GM19035 (cell line): ENCODE results near the gene CCL4.
"Not testable (repeated sequence)": the region's sequence is repeated elsewhere in the genome, so short reads cannot be mapped to it uniquely, and the experiment has no call there.

Experiments
- ATAC-seq: cut with Tn5 transposase; IDR thresholded peaks from one replicate; pipeline ENCODE4 v1.9.1; 2021; ENCODE audit not compliant: unreplicated experiment

CCL4 gene

GRCh38 chr17:36103401-36103975, at the start of gene CCL4:
CCL4 (plus strand) TSS chr17:36103827; CDS start chr17:36103906, 79 bp downstream.
- peak; percentile 68 for ATAC-seq

- no peak for ATAC-seq
Measured at GRCh38 chr17:36055171-36055570, 48.5 kb upstream of the CCL4 start.

- no peak for ATAC-seq
Measured at GRCh38 chr17:36055921-36056520, 47.6 kb upstream of the CCL4 start.

GRCh38 chr17:36057911-36058310, 45.7 kb upstream of the CCL4 start:
- no peak for ATAC-seq

- no peak for ATAC-seq
Measured at GRCh38 chr17:36059406-36059805, 44.2 kb upstream of the CCL4 start.

GRCh38 chr17:36060816-36061215, 42.8 kb upstream of the CCL4 start:
- ATAC-seq = no peak

- ATAC-seq = no peak
Measured at GRCh38 chr17:36063786-36064541, 39.7 kb upstream of the CCL4 start, which contains the start of gene CCL18. CCL18 (plus strand) TSS chr17:36064272; CDS start chr17:36064343, 71 bp downstream.

- ATAC-seq = no peak
Measured at GRCh38 chr17:36066365-36066985, 37.2 kb upstream of the CCL4 start.

- ATAC-seq = no peak
Measured at GRCh38 chr17:36068524-36068923, 35.1 kb upstream of the CCL4 start.

GRCh38 chr17:36069136-36069535, 34.5 kb upstream of the CCL4 start:
- ATAC-seq = no peak

GRCh38 chr17:36070427-36070826, 33.2 kb upstream of the CCL4 start:
- no peak for ATAC-seq

GRCh38 chr17:36071751-36072150, 31.9 kb upstream of the CCL4 start:
- ATAC-seq = no peak

- no peak for ATAC-seq
Measured at GRCh38 chr17:36072431-36073121, 31.1 kb upstream of the CCL4 start.

- no peak for ATAC-seq
Measured at GRCh38 chr17:36074365-36074764, 29.3 kb upstream of the CCL4 start.

- ATAC-seq = peak; percentile 34
Measured at GRCh38 chr17:36081681-36082471, 21.8 kb upstream of the CCL4 start.

GRCh38 chr17:36082482-36083120, 21.0 kb upstream of the CCL4 start:
- ATAC-seq = peak; percentile 69

- not testable (repeated sequence) for ATAC-seq
Measured at GRCh38 chr17:36083691-36084090, 19.9 kb upstream of the CCL4 start.

- no peak for ATAC-seq
Measured at GRCh38 chr17:36085765-36086164, 17.9 kb upstream of the CCL4 start.

- no peak for ATAC-seq
Measured at GRCh38 chr17:36086791-36087190, 16.8 kb upstream of the CCL4 start.

- ATAC-seq = not testable (repeated sequence)
Measured at GRCh38 chr17:36087471-36087870, 16.2 kb upstream of the CCL4 start.
